ENCODE data around the gene NFAM1. TPM values are rescaled to one million over a fixed set of nuclear protein-coding genes. Genes with fewer than 3 reads are reported as not detected.

The NFAM1 gene
- total and polyA plus RNA-seq, 2 experiments from 2014 or later, result 0.11 to 0.49 TPM

DNA sequence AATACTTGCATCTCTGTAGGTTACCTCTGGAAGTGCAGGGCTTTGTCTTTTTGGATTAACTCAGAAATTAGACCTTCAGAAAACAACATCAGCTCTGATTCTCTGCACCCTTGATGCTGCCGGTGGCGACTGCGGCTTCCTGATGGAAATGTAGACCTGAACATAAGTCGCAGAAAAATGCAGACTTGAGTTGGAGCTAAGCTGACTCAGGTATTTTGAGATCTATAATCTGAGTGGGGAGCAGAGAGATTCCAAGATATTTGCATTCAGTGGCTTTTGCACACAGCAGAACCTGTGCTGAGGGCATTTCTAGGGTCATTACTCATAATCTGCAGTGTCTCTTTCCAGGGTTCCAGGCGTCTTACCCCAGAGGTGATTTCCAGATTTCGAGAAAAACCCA, 18.7 kb upstream of the NFAM1 start:
- no peaks in the 10 kb centered on the region for H3K36me3 ChIP-seq (ENCODE audit: insufficient read depth)

More for the DNA sequence above, 18.7 kb upstream of the NFAM1 start:
- no peaks in the 10 kb centered on the region for H3K9me2 ChIP-seq (ENCODE audit: insufficient read depth)
- Mint-ChIP-seq H3K4me3 (no peak overlapping the region), H3K4me1 (peaks cover 4% of the 10 kb centered on the region; the same call in 2 of the 3 replicates), H3K27me3 (ENCODE audit: insufficient read depth, low read depth, poor library complexity) (peaks cover 10% of the 10 kb centered on the region), H3K27ac (no peak overlapping the region), H3K9me3 (peaks cover 3% of the 10 kb centered on the region), H3K36me3 (ENCODE audit: low read depth) (no peaks in the 10 kb centered on the region)
- ATAC-seq, result no peak
- no peak overlapping the region for H3K4me2 ChIP-seq
- no peak overlapping the region for H3K4me3 ChIP-seq
- H3K4me1 ChIP-seq (ENCODE audit: insufficient read depth), result no peaks in the 10 kb centered on the region; the same call in 1 of the 2 replicates
- no peaks in the 10 kb centered on the region for H3K27me3 ChIP-seq (ENCODE audit: insufficient read depth)
- no peak overlapping the region for H3K27ac ChIP-seq (ENCODE audit: low read depth)
- no peaks in the 10 kb centered on the region for H3K79me2 ChIP-seq (replicated peaks; ENCODE audit: insufficient read depth)
- no peaks in the 10 kb centered on the region for H3F3A ChIP-seq (replicated peaks; ENCODE audit: low read depth)
- H4K20me1 ChIP-seq (replicated peaks; ENCODE audit: insufficient read depth), result no peaks in the 10 kb centered on the region
- H2AFZ ChIP-seq, result no peak overlapping the region
- no peak for TF ChIP-seq CREB1 (CRISPR knock-in tag; IDR thresholded peaks at IDR 0.05; ENCODE audit: low read depth)
- TF ChIP-seq, protein P1, sequence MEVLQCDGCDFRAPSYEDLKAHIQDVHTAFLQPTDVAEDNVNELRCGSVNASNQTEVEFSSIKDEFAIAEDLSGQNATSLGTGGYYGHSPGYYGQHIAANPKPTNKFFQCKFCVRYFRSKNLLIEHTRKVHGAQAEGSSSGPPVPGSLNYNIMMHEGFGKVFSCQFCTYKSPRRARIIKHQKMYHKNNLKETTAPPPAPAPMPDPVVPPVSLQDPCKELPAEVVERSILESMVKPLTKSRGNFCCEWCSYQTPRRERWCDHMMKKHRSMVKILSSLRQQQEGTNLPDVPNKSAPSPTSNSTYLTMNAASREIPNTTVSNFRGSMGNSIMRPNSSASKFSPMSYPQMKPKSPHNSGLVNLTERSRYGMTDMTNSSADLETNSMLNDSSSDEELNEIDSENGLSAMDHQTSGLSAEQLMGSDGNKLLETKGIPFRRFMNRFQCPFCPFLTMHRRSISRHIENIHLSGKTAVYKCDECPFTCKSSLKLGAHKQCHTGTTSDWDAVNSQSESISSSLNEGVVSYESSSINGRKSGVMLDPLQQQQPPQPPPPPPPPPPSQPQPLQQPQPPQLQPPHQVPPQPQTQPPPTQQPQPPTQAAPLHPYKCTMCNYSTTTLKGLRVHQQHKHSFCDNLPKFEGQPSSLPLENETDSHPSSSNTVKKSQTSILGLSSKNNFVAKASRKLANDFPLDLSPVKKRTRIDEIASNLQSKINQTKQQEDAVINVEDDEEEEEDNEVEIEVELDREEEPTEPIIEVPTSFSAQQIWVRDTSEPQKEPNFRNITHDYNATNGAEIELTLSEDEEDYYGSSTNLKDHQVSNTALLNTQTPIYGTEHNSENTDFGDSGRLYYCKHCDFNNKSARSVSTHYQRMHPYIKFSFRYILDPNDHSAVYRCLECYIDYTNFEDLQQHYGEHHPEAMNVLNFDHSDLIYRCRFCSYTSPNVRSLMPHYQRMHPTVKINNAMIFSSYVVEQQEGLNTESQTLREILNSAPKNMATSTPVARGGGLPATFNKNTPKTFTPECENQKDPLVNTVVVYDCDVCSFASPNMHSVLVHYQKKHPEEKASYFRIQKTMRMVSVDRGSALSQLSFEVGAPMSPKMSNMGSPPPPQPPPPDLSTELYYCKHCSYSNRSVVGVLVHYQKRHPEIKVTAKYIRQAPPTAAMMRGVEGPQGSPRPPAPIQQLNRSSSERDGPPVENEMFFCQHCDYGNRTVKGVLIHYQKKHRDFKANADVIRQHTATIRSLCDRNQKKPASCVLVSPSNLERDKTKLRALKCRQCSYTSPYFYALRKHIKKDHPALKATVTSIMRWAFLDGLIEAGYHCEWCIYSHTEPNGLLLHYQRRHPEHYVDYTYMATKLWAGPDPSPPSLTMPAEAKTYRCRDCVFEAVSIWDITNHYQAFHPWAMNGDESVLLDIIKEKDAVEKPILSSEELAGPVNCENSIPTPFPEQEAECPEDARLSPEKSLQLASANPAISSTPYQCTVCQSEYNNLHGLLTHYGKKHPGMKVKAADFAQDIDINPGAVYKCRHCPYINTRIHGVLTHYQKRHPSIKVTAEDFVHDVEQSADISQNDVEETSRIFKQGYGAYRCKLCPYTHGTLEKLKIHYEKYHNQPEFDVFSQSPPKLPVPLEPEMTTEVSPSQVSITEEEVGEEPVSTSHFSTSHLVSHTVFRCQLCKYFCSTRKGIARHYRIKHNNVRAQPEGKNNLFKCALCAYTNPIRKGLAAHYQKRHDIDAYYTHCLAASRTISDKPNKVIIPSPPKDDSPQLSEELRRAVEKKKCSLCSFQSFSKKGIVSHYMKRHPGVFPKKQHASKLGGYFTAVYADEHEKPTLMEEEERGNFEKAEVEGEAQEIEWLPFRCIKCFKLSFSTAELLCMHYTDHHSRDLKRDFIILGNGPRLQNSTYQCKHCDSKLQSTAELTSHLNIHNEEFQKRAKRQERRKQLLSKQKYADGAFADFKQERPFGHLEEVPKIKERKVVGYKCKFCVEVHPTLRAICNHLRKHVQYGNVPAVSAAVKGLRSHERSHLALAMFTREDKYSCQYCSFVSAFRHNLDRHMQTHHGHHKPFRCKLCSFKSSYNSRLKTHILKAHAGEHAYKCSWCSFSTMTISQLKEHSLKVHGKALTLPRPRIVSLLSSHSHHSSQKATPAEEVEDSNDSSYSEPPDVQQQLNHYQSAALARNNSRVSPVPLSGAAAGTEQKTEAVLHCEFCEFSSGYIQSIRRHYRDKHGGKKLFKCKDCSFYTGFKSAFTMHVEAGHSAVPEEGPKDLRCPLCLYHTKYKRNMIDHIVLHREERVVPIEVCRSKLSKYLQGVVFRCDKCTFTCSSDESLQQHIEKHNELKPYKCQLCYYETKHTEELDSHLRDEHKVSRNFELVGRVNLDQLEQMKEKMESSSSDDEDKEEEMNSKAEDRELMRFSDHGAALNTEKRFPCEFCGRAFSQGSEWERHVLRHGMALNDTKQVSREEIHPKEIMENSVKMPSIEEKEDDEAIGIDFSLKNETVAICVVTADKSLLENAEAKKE (CRISPR knock-in tag; IDR thresholded peaks at IDR 0.05), result no peak
- TF ChIP-seq JUNB (IDR thresholded peaks at IDR 0.05; ENCODE audit: unreplicated experiment), result no peak
- no peak for TF ChIP-seq REST (IDR thresholded peaks at IDR 0.05; ENCODE audit: unreplicated experiment)
- no peak for TF ChIP-seq ZNF114 (CRISPR knock-in tag; IDR thresholded peaks at IDR 0.05)
- TF ChIP-seq STAT1 (IDR thresholded peaks at IDR 0.05; ENCODE audit: unreplicated experiment), result no peak
- TF ChIP-seq EZH2phosphoT487 (IDR thresholded peaks at IDR 0.05; ENCODE audit: unreplicated experiment), result no peak
- no peak for TF ChIP-seq ETS1 (IDR thresholded peaks at IDR 0.05)
- TF ChIP-seq NANOG (IDR thresholded peaks at IDR 0.05; ENCODE audit: borderline replicate concordance), result no peak
- no peak for TF ChIP-seq ZNF331 (CRISPR knock-in tag; IDR thresholded peaks at IDR 0.05; ENCODE audit: low read depth)
- DNase-seq (ENCODE audit: low spot score), result no peak

Data from GM23338 (cell line).